ENCODE results near the gene C6orf132. TPM values are rescaled to one million over a fixed set of nuclear protein-coding genes. Genes with fewer than 3 reads are reported as not detected.

C6orf132 gene
- total and polyA plus RNA-seq, 9 of the 15 experiments (the other 6 are each of a cell fraction or from before 2014, with no cell fraction given) = 0.06 to 0.35 (median 0.14) TPM

DNA sequence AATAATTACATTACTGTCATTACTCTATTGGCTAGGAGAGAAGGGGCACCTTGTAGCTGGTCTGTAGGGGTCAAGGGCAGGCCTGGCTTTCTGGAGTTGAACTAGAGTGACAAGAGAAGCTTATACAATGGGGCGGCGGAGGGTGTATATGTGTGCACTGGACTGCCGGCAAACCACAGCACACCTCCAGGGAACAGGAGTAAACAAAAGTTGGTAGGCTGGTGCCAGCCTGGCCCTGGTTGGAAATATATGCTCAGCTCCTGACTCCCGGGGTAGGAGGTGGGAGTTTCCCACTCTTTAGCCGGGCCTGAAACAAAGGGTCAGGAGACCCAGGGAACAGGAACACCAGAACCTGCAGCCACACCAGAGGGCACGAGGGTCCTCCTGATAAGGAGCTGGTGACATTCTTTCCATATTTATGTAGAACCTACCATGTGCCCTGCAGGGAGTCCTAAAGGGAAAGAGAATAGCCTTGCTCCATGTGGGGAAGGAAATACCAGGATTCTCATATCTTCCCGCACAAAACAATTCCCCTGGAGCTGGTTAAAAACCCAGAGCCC is 5.1 kb downstream of the C6orf132 start (continued):
- TF ChIP-seq, protein P1, sequence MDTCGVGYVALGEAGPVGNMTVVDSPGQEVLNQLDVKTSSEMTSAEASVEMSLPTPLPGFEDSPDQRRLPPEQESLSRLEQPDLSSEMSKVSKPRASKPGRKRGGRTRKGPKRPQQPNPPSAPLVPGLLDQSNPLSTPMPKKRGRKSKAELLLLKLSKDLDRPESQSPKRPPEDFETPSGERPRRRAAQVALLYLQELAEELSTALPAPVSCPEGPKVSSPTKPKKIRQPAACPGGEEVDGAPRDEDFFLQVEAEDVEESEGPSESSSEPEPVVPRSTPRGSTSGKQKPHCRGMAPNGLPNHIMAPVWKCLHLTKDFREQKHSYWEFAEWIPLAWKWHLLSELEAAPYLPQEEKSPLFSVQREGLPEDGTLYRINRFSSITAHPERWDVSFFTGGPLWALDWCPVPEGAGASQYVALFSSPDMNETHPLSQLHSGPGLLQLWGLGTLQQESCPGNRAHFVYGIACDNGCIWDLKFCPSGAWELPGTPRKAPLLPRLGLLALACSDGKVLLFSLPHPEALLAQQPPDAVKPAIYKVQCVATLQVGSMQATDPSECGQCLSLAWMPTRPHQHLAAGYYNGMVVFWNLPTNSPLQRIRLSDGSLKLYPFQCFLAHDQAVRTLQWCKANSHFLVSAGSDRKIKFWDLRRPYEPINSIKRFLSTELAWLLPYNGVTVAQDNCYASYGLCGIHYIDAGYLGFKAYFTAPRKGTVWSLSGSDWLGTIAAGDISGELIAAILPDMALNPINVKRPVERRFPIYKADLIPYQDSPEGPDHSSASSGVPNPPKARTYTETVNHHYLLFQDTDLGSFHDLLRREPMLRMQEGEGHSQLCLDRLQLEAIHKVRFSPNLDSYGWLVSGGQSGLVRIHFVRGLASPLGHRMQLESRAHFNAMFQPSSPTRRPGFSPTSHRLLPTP (IDR thresholded peaks at IDR 0.05; ENCODE audit: borderline replicate concordance, extremely low read depth, insufficient read length) = no peak
- no peak for TF ChIP-seq EP400 (IDR thresholded peaks at IDR 0.05)
- TF ChIP-seq NCOA1 (IDR thresholded peaks at IDR 0.05; ENCODE audit: low read depth) = no peak
- TF ChIP-seq, protein P2, sequence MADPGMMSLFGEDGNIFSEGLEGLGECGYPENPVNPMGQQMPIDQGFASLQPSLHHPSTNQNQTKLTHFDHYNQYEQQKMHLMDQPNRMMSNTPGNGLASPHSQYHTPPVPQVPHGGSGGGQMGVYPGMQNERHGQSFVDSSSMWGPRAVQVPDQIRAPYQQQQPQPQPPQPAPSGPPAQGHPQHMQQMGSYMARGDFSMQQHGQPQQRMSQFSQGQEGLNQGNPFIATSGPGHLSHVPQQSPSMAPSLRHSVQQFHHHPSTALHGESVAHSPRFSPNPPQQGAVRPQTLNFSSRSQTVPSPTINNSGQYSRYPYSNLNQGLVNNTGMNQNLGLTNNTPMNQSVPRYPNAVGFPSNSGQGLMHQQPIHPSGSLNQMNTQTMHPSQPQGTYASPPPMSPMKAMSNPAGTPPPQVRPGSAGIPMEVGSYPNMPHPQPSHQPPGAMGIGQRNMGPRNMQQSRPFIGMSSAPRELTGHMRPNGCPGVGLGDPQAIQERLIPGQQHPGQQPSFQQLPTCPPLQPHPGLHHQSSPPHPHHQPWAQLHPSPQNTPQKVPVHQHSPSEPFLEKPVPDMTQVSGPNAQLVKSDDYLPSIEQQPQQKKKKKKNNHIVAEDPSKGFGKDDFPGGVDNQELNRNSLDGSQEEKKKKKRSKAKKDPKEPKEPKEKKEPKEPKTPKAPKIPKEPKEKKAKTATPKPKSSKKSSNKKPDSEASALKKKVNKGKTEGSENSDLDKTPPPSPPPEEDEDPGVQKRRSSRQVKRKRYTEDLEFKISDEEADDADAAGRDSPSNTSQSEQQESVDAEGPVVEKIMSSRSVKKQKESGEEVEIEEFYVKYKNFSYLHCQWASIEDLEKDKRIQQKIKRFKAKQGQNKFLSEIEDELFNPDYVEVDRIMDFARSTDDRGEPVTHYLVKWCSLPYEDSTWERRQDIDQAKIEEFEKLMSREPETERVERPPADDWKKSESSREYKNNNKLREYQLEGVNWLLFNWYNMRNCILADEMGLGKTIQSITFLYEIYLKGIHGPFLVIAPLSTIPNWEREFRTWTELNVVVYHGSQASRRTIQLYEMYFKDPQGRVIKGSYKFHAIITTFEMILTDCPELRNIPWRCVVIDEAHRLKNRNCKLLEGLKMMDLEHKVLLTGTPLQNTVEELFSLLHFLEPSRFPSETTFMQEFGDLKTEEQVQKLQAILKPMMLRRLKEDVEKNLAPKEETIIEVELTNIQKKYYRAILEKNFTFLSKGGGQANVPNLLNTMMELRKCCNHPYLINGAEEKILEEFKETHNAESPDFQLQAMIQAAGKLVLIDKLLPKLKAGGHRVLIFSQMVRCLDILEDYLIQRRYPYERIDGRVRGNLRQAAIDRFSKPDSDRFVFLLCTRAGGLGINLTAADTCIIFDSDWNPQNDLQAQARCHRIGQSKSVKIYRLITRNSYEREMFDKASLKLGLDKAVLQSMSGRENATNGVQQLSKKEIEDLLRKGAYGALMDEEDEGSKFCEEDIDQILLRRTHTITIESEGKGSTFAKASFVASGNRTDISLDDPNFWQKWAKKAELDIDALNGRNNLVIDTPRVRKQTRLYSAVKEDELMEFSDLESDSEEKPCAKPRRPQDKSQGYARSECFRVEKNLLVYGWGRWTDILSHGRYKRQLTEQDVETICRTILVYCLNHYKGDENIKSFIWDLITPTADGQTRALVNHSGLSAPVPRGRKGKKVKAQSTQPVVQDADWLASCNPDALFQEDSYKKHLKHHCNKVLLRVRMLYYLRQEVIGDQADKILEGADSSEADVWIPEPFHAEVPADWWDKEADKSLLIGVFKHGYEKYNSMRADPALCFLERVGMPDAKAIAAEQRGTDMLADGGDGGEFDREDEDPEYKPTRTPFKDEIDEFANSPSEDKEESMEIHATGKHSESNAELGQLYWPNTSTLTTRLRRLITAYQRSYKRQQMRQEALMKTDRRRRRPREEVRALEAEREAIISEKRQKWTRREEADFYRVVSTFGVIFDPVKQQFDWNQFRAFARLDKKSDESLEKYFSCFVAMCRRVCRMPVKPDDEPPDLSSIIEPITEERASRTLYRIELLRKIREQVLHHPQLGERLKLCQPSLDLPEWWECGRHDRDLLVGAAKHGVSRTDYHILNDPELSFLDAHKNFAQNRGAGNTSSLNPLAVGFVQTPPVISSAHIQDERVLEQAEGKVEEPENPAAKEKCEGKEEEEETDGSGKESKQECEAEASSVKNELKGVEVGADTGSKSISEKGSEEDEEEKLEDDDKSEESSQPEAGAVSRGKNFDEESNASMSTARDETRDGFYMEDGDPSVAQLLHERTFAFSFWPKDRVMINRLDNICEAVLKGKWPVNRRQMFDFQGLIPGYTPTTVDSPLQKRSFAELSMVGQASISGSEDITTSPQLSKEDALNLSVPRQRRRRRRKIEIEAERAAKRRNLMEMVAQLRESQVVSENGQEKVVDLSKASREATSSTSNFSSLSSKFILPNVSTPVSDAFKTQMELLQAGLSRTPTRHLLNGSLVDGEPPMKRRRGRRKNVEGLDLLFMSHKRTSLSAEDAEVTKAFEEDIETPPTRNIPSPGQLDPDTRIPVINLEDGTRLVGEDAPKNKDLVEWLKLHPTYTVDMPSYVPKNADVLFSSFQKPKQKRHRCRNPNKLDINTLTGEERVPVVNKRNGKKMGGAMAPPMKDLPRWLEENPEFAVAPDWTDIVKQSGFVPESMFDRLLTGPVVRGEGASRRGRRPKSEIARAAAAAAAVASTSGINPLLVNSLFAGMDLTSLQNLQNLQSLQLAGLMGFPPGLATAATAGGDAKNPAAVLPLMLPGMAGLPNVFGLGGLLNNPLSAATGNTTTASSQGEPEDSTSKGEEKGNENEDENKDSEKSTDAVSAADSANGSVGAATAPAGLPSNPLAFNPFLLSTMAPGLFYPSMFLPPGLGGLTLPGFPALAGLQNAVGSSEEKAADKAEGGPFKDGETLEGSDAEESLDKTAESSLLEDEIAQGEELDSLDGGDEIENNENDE (IDR thresholded peaks at IDR 0.05; ENCODE audit: low read depth, low read length) = no peak
- TF ChIP-seq FOSL1 (tag; conservative IDR thresholded peaks at IDR 0.05) = peak; percentile 47
- TF ChIP-seq EZH2 (IDR thresholded peaks at IDR 0.05; ENCODE audit: borderline replicate concordance, low read depth, low read length) = no peak
- TF ChIP-seq, protein P3, sequence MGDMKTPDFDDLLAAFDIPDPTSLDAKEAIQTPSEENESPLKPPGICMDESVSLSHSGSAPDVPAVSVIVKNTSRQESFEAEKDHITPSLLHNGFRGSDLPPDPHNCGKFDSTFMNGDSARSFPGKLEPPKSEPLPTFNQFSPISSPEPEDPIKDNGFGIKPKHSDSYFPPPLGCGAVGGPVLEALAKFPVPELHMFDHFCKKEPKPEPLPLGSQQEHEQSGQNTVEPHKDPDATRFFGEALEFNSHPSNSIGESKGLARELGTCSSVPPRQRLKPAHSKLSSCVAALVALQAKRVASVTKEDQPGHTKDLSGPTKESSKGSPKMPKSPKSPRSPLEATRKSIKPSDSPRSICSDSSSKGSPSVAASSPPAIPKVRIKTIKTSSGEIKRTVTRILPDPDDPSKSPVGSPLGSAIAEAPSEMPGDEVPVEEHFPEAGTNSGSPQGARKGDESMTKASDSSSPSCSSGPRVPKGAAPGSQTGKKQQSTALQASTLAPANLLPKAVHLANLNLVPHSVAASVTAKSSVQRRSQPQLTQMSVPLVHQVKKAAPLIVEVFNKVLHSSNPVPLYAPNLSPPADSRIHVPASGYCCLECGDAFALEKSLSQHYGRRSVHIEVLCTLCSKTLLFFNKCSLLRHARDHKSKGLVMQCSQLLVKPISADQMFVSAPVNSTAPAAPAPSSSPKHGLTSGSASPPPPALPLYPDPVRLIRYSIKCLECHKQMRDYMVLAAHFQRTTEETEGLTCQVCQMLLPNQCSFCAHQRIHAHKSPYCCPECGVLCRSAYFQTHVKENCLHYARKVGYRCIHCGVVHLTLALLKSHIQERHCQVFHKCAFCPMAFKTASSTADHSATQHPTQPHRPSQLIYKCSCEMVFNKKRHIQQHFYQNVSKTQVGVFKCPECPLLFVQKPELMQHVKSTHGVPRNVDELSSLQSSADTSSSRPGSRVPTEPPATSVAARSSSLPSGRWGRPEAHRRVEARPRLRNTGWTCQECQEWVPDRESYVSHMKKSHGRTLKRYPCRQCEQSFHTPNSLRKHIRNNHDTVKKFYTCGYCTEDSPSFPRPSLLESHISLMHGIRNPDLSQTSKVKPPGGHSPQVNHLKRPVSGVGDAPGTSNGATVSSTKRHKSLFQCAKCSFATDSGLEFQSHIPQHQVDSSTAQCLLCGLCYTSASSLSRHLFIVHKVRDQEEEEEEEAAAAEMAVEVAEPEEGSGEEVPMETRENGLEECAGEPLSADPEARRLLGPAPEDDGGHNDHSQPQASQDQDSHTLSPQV (IDR thresholded peaks at IDR 0.05) = peak; percentile 41
- TF ChIP-seq PHB (CRISPR knock-in tag; IDR thresholded peaks at IDR 0.05) = no peak
- no peak for TF ChIP-seq RB1 (IDR thresholded peaks at IDR 0.05; ENCODE audit: low read depth)

Measured in K562 (cell line).